Glutamatergic neuron (in vitro differentiated cells): ENCODE measurements around the gene SLC22A4. TPM values are rescaled to one million over a fixed set of nuclear protein-coding genes. Genes with fewer than 3 reads are reported as not detected.

Experiments used
- DNase-seq: peaks from one replicate; pipeline ENCODE4 v3.0.0; 2022
- H3K27ac Mint-ChIP-seq: one replicate; pipeline ENCODE4 v1.8.0; 2020; ENCODE audit warnings: mild to moderate bottlenecking, mixed read lengths, inconsistent platforms; ENCODE audit not compliant: unreplicated experiment
- H3K27me3 Mint-ChIP-seq: one replicate; pipeline ENCODE4 v1.8.0; 2020; ENCODE audit warnings: mild to moderate bottlenecking, moderate library complexity, mixed read lengths, inconsistent platforms; ENCODE audit not compliant: unreplicated experiment
- H3K36me3 Mint-ChIP-seq: one replicate; pipeline ENCODE4 v1.8.0; 2020; ENCODE audit warnings: mild to moderate bottlenecking, mixed read lengths, inconsistent platforms; ENCODE audit not compliant: unreplicated experiment
- H3K4me1 Mint-ChIP-seq: one replicate; pipeline ENCODE4 v1.8.0; 2020; ENCODE audit warnings: mild to moderate bottlenecking, low read depth, mixed read lengths, inconsistent platforms; ENCODE audit not compliant: unreplicated experiment
- H3K4me3 Mint-ChIP-seq: one replicate; pipeline ENCODE4 v1.8.0; 2020; ENCODE audit warnings: mild to moderate bottlenecking, mixed read lengths, inconsistent platforms; ENCODE audit not compliant: unreplicated experiment
- H3K9me3 Mint-ChIP-seq: one replicate; pipeline ENCODE4 v1.8.0; 2020; ENCODE audit warnings: mild to moderate bottlenecking, moderate library complexity, mixed read lengths, inconsistent platforms; ENCODE audit not compliant: unreplicated experiment
- total RNA-seq: library from RNA; stranded (reverse); fragmentation: NEBNext Ultra II Directional; extraction: Animal tissue kit (Norgen Biotek cat#: 25700); gene quantifications from one replicate; pipeline ENCODE4 v1.2.1, GENCODE V29; 2021; ENCODE audit not compliant: unreplicated experiment
- TF ChIP-seq, protein P1 (sequence below): fragments of 200-600 bp; sonication (generic); IDR thresholded peaks from one replicate; pipeline ENCODE4 v1.5.0; 2021; ENCODE audit not compliant: partially characterized antibody, unreplicated experiment

SLC22A4 gene
- total RNA-seq, 1 donor from 2014 or later, result 0.37 TPM

GRCh38 chr5:132368186-132368585 is 74.0 kb downstream of the SLC22A4 start:
- no peak for DNase-seq
- Mint-ChIP-seq H3K4me3 (no peak overlapping the region), H3K27ac (no peak overlapping the region), H3K36me3 (peaks cover 4% of the 10 kb centered on the region), H3K9me3 (peaks cover 5% of the 10 kb centered on the region), H3K4me1 (peaks cover 2% of the 10 kb centered on the region), H3K27me3 (peaks cover 8% of the 10 kb centered on the region)
- TF ChIP-seq, protein P1, sequence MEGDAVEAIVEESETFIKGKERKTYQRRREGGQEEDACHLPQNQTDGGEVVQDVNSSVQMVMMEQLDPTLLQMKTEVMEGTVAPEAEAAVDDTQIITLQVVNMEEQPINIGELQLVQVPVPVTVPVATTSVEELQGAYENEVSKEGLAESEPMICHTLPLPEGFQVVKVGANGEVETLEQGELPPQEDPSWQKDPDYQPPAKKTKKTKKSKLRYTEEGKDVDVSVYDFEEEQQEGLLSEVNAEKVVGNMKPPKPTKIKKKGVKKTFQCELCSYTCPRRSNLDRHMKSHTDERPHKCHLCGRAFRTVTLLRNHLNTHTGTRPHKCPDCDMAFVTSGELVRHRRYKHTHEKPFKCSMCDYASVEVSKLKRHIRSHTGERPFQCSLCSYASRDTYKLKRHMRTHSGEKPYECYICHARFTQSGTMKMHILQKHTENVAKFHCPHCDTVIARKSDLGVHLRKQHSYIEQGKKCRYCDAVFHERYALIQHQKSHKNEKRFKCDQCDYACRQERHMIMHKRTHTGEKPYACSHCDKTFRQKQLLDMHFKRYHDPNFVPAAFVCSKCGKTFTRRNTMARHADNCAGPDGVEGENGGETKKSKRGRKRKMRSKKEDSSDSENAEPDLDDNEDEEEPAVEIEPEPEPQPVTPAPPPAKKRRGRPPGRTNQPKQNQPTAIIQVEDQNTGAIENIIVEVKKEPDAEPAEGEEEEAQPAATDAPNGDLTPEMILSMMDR, result no peak

- H3K27ac Mint-ChIP-seq, result no peak overlapping the region
- peaks cover 8% of the 10 kb centered on the region for H3K27me3 Mint-ChIP-seq
- H3K9me3 Mint-ChIP-seq, result peaks cover 5% of the 10 kb centered on the region
- H3K4me1 Mint-ChIP-seq, result peaks cover 2% of the 10 kb centered on the region
- H3K36me3 Mint-ChIP-seq, result peaks cover 4% of the 10 kb centered on the region
- peak overlapping the region; percentile 77 for H3K4me3 Mint-ChIP-seq
- no peak for DNase-seq
- TF ChIP-seq, protein P1, result no peak
Measured at GRCh38 chr5:132369007-132369473, 74.8 kb downstream of the SLC22A4 start.

DNA sequence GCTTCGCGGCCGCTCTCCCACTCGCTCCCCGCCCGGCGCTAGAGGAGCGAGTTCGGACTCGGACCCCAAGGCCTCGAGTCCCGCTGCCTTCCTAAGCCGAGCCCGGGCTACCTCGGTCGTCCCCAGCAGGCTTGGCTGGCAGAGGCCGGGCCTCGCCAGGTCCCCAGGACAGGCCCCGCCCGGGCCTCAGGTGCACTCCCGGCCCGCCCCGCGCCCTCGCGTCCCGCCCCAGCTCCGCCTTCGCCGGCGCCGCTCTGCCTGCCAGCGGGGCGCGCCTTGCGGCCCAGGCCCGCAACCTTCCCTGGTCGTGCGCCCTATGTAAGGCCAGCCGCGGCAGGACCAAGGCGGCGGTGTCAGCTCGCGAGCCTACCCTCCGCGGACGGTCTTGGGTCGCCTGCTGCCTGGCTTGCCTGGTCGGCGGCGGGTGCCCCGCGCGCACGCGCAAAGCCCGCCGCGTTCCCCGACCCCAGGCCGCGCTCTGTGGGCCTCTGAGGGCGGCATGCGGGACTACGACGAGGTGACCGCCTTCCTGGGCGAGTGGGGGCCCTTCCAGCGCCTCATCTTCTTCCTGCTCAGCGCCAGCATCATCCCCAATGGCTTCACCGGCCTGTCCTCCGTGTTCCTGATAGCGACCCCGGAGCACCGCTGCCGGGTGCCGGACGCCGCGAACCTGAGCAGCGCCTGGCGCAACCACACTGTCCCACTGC is 75.4 kb downstream of the SLC22A4 start, which contains the start of gene SLC22A5:
SLC22A5 (plus strand) TSS at position 237 of the 707 bp plus-strand sequence; CDS start at position 500, 263 bp downstream.
- Mint-ChIP-seq H3K4me3 (peak within 1 kb of the TSS; percentile 80), H3K27me3 (peaks cover 10% of the 10 kb centered on the region), H3K9me3 (peaks cover 5% of the 10 kb centered on the region), H3K4me1 (peaks cover 2% of the 10 kb centered on the region), H3K27ac (no peak within 1 kb of the TSS), H3K36me3 (peaks cover 4% of the 10 kb centered on the region)
- DNase-seq, result peak; percentile 75
- TF ChIP-seq, protein P1, result no peak

- TF ChIP-seq, protein P1, result no peak
- H3K4me3 Mint-ChIP-seq, result peak overlapping the region; percentile 80
- peaks cover 5% of the 10 kb centered on the region for H3K9me3 Mint-ChIP-seq
- H3K27ac Mint-ChIP-seq, result no peak overlapping the region
- H3K4me1 Mint-ChIP-seq, result peaks cover 2% of the 10 kb centered on the region
- DNase-seq, result no peak
- peaks cover 4% of the 10 kb centered on the region for H3K36me3 Mint-ChIP-seq
- peaks cover 10% of the 10 kb centered on the region for H3K27me3 Mint-ChIP-seq
Measured at GRCh38 chr5:132370181-132370970, 76.2 kb downstream of the SLC22A4 start.
